ENCODE data around the gene SRC.

SRC gene

GRCh38 chr20:37396416-37397075 is 50.6 kb downstream of the SRC start:
- H3K36me3 ChIP-seq (ENCODE audit: control insufficient read depth, insufficient read depth, low read length), result no peaks in the 10 kb centered on the region
- H3K9me3 ChIP-seq (ENCODE audit: control insufficient read depth, low read length), result no peaks in the 10 kb centered on the region
- no peaks in the 10 kb centered on the region for H3K27me3 ChIP-seq (replicated peaks; ENCODE audit: control insufficient read depth, insufficient read depth, low read length, poor library complexity, severe bottlenecking)

GRCh38 chr20:37397076-37397953 is 51.4 kb downstream of the SRC start:
- Histone ChIP-seq H3K27ac (ENCODE audit: insufficient read depth, low read length, poor library complexity, severe bottlenecking) (no peak overlapping the region), H3K27me3 (replicated peaks; ENCODE audit: control insufficient read depth, insufficient read depth, low read length, poor library complexity, severe bottlenecking) (no peaks in the 10 kb centered on the region), H3K4me3 (ENCODE audit: insufficient read depth, low read depth, low read length, poor library complexity, severe bottlenecking) (no peak overlapping the region), H3K36me3 (ENCODE audit: control insufficient read depth, insufficient read depth, low read length) (no peaks in the 10 kb centered on the region), H3K4me1 (ENCODE audit: control insufficient read depth, insufficient read depth, low read length, poor library complexity, severe bottlenecking) (no peaks in the 10 kb centered on the region), H3K9me3 (ENCODE audit: control insufficient read depth, low read length) (no peaks in the 10 kb centered on the region)
- DNase-seq, result no peak

More at GRCh38 chr20:37396416-37397075, 50.6 kb downstream of the SRC start:
- no peak overlapping the region for H3K4me3 ChIP-seq (ENCODE audit: insufficient read depth, low read depth, low read length, poor library complexity, severe bottlenecking)
- no peak for DNase-seq
- H3K27ac ChIP-seq (ENCODE audit: insufficient read depth, low read length, poor library complexity, severe bottlenecking), result no peak overlapping the region
- H3K4me1 ChIP-seq (ENCODE audit: control insufficient read depth, insufficient read depth, low read length, poor library complexity, severe bottlenecking), result no peaks in the 10 kb centered on the region

DNA sequence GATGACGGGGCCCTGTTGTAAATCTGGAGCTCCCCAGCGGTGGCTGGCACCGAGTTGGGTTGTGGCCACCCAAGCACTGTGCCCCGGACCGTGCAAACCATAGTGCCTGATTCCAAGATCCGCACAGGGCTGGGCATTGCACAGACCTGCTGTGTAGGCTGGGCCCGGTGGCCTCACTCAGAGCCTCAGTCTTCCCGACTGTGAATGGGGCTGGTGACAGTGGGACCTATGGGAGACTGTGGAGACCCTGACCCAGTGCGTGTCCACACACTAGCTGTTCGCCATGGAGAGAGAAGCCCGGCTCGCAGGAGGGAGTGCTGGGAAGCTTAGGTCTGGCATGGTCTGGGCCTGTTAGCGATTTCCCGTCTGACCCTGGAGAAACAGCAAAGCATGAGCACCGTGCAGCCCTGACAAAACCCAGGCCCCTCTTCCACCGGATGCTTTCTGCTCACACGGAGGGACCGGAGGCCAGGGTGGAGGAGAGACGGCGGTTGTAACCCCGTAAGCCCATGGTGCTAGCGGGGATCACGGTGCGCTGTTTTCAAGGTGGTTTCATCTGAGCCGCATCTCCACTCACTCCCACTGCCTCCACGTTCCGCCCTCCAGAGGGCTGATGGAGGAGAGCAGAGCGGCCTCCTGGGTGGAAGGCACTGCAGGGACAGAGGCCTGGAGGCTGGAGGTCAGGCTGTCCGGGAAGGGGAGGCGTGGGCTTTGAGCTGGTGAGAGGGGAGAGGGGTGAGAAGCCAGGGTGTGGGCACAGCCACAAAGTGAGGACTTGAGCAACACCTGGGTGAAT is 52.2 kb downstream of the SRC start:
- Histone ChIP-seq H3K4me3 (ENCODE audit: insufficient read depth, low read depth, low read length, poor library complexity, severe bottlenecking) (no peak overlapping the region), H3K27me3 (replicated peaks; ENCODE audit: control insufficient read depth, insufficient read depth, low read length, poor library complexity, severe bottlenecking) (no peaks in the 10 kb centered on the region), H3K36me3 (ENCODE audit: control insufficient read depth, insufficient read depth, low read length) (no peaks in the 10 kb centered on the region), H3K9me3 (ENCODE audit: control insufficient read depth, low read length) (no peaks in the 10 kb centered on the region), H3K4me1 (ENCODE audit: control insufficient read depth, insufficient read depth, low read length, poor library complexity, severe bottlenecking) (no peaks in the 10 kb centered on the region), H3K27ac (ENCODE audit: insufficient read depth, low read length, poor library complexity, severe bottlenecking) (no peak overlapping the region)
- DNase-seq, result no peak

DNA sequence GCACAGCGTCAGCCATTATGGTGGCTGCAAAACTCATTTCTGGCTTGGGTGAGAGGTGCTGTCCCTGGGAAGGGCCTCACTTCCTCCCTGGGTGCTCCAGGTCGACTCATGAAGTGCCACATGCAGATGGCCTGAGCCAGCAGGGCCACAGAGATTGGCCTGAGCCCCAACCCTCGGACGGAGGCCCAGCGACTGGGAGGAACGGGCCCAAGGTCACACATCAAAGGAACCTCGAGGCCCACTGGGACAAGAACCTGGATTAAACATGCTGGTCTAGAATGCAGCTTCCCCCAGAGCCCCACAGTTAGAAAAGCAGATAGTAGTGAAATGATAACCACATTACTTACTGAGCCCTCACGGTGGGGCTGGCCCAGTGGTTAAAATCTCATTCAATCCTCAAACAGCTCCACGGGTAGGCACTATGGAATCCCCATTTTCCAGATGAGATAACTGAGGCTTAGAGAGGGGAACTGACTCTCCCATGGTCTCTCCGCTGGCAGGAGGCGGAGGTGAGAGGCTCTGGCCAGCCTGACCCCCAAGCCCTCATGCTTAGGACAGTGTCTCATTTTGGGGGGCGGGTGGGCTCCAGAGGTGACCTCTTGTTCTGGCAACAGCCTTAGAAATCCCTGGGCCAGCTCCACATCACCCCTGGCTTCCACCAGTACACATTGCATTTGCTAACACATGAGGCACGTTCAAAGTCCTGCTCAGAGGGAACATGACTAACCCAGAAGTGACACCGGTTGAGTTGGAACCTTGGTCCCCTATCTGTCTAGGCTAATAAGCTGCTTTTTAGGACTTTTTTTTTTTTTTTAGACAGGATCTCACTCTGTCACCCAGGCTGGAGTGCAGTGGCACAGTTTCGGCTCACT is 53.0 kb downstream of the SRC start:
- H3K27me3 ChIP-seq (replicated peaks; ENCODE audit: control insufficient read depth, insufficient read depth, low read length, poor library complexity, severe bottlenecking), result no peaks in the 10 kb centered on the region
- no peak overlapping the region for H3K4me3 ChIP-seq (ENCODE audit: insufficient read depth, low read depth, low read length, poor library complexity, severe bottlenecking)
- no peak overlapping the region for H3K27ac ChIP-seq (ENCODE audit: insufficient read depth, low read length, poor library complexity, severe bottlenecking)

GRCh38 chr20:37401282-37401929 is 55.5 kb downstream of the SRC start:
- DNase-seq, result no peak
- peaks cover 2% of the 10 kb centered on the region for H3K4me1 ChIP-seq (ENCODE audit: control insufficient read depth, insufficient read depth, low read length, poor library complexity, severe bottlenecking)
- no peaks in the 10 kb centered on the region for H3K36me3 ChIP-seq (ENCODE audit: control insufficient read depth, insufficient read depth, low read length)
- H3K27ac ChIP-seq (ENCODE audit: insufficient read depth, low read length, poor library complexity, severe bottlenecking), result no peak overlapping the region
- H3K9me3 ChIP-seq (ENCODE audit: control insufficient read depth, low read length), result no peaks in the 10 kb centered on the region
- no peak overlapping the region for H3K4me3 ChIP-seq (ENCODE audit: insufficient read depth, low read depth, low read length, poor library complexity, severe bottlenecking)
- peaks cover 5% of the 10 kb centered on the region for H3K27me3 ChIP-seq (replicated peaks; ENCODE audit: control insufficient read depth, insufficient read depth, low read length, poor library complexity, severe bottlenecking)

More for the DNA sequence above, 53.0 kb downstream of the SRC start:
- Histone ChIP-seq H3K4me1 (ENCODE audit: control insufficient read depth, insufficient read depth, low read length, poor library complexity, severe bottlenecking) (no peaks in the 10 kb centered on the region), H3K9me3 (ENCODE audit: control insufficient read depth, low read length) (no peaks in the 10 kb centered on the region), H3K36me3 (ENCODE audit: control insufficient read depth, insufficient read depth, low read length) (no peaks in the 10 kb centered on the region)
- DNase-seq, result no peak

DNA sequence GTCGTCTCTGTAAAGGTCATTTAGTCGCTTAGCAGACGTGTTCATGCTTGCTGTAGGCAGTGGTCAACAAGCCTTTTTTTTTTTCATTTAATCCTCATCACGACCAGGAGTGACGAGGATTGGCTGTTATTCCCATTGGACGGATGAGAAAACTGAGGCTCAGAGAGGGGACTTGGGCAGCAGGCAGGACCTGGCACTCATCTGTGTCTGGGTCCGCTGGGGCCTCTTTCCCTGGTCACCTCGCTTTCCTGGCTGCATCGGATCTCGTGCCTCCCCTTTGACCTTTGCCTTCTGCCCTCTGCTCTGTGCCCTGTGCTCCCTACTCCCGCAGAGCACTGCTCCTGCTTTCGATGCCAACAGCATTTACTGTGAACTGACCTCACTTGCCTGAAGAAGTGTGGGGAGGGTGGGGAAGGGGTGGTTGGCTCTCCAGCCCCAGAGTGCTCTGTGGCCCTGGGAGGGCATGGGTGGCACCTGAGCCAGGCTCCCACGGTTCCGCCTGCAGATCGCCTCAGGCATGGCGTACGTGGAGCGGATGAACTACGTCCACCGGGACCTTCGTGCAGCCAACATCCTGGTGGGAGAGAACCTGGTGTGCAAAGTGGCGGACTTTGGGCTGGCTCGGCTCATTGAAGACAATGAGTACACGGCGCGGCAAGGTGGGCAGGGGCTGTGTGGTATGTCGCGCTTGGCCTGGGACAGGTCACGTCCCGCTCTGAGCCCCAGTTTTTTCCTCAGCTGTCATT is 56.2 kb downstream of the SRC start:
- Histone ChIP-seq H3K36me3 (ENCODE audit: control insufficient read depth, insufficient read depth, low read length) (no peaks in the 10 kb centered on the region), H3K4me1 (ENCODE audit: control insufficient read depth, insufficient read depth, low read length, poor library complexity, severe bottlenecking) (peaks cover 6% of the 10 kb centered on the region), H3K9me3 (ENCODE audit: control insufficient read depth, low read length) (no peaks in the 10 kb centered on the region), H3K27ac (ENCODE audit: insufficient read depth, low read length, poor library complexity, severe bottlenecking) (no peak overlapping the region), H3K4me3 (ENCODE audit: insufficient read depth, low read depth, low read length, poor library complexity, severe bottlenecking) (no peak overlapping the region), H3K27me3 (replicated peaks; ENCODE audit: control insufficient read depth, insufficient read depth, low read length, poor library complexity, severe bottlenecking) (peaks cover 7% of the 10 kb centered on the region)
- no peak for DNase-seq

DNA sequence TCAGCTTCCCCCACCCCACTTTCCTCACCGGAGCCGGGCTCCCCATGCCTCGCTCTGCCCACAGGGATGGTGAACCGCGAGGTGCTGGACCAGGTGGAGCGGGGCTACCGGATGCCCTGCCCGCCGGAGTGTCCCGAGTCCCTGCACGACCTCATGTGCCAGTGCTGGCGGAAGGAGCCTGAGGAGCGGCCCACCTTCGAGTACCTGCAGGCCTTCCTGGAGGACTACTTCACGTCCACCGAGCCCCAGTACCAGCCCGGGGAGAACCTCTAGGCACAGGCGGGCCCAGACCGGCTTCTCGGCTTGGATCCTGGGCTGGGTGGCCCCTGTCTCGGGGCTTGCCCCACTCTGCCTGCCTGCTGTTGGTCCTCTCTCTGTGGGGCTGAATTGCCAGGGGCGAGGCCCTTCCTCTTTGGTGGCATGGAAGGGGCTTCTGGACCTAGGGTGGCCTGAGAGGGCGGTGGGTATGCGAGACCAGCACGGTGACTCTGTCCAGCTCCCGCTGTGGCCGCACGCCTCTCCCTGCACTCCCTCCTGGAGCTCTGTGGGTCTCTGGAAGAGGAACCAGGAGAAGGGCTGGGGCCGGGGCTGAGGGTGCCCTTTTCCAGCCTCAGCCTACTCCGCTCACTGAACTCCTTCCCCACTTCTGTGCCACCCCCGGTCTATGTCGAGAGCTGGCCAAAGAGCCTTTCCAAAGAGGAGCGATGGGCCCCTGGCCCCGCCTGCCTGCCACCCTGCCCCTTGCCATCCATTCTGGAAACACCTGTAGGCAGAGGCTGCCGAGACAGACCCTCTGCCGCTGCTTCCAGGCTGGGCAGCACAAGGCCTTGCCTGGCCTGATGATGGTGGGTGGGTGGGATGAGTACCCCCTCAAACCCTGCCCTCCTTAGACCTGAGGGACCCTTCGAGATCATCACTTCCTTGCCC is 57.4 kb downstream of the SRC start:
- no peaks in the 10 kb centered on the region for H3K9me3 ChIP-seq (ENCODE audit: control insufficient read depth, low read length)
- H3K27ac ChIP-seq (ENCODE audit: insufficient read depth, low read length, poor library complexity, severe bottlenecking), result no peak overlapping the region
- H3K36me3 ChIP-seq (ENCODE audit: control insufficient read depth, insufficient read depth, low read length), result no peaks in the 10 kb centered on the region
- H3K4me3 ChIP-seq (ENCODE audit: insufficient read depth, low read depth, low read length, poor library complexity, severe bottlenecking), result no peak overlapping the region
- H3K27me3 ChIP-seq (replicated peaks; ENCODE audit: control insufficient read depth, insufficient read depth, low read length, poor library complexity, severe bottlenecking), result peaks cover 11% of the 10 kb centered on the region
- peaks cover 6% of the 10 kb centered on the region for H3K4me1 ChIP-seq (ENCODE audit: control insufficient read depth, insufficient read depth, low read length, poor library complexity, severe bottlenecking)
- DNase-seq, result no peak

- no peaks in the 10 kb centered on the region for H3K36me3 ChIP-seq (ENCODE audit: control insufficient read depth, insufficient read depth, low read length)
- DNase-seq, result no peak
- peaks cover 6% of the 10 kb centered on the region for H3K4me1 ChIP-seq (ENCODE audit: control insufficient read depth, insufficient read depth, low read length, poor library complexity, severe bottlenecking)
- peaks cover 11% of the 10 kb centered on the region for H3K27me3 ChIP-seq (replicated peaks; ENCODE audit: control insufficient read depth, insufficient read depth, low read length, poor library complexity, severe bottlenecking)
- H3K9me3 ChIP-seq (ENCODE audit: control insufficient read depth, low read length), result no peaks in the 10 kb centered on the region
- H3K27ac ChIP-seq (ENCODE audit: insufficient read depth, low read length, poor library complexity, severe bottlenecking), result no peak overlapping the region
- H3K4me3 ChIP-seq (ENCODE audit: insufficient read depth, low read depth, low read length, poor library complexity, severe bottlenecking), result no peak overlapping the region
Measured at GRCh38 chr20:37404461-37404890, 58.5 kb downstream of the SRC start.
